Mesenchymal stem cell (in vitro differentiated cells and primary cell): ENCODE measurements around the gene SERPINA6.

Source experiments
- DNase-seq: peaks from one replicate; pipeline ENCODE4 v3.0.0-alpha.2; 2013
- H2AFZ ChIP-seq: one replicate; pipeline ENCODE4 v1.6.1; 2013; ENCODE audit warnings: low read depth, mild to moderate bottlenecking, control low read depth, inconsistent platforms, low read length, moderate library complexity
- H2AK5ac ChIP-seq: 2 replicates; pipeline ENCODE4 v1.6.1; 2013; ENCODE audit warnings: low read length, moderate library complexity, mild to moderate bottlenecking, inconsistent platforms; ENCODE audit not compliant: severe bottlenecking
- H2BK120ac ChIP-seq: one replicate; pipeline ENCODE4 v1.6.1; 2013; ENCODE audit warnings: low read depth, mild to moderate bottlenecking, inconsistent platforms, low read length, moderate library complexity
- H2BK12ac ChIP-seq, 2 experiments: one replicate each; pipeline ENCODE4 v1.6.1; 2013; ENCODE audit warnings: inconsistent platforms in 2 of 2, low read length in 2 of 2, mild to moderate bottlenecking in 2 of 2, moderate library complexity in 2 of 2, control low read depth in 1 of 2
- H2BK15ac ChIP-seq: one replicate; pipeline ENCODE4 v1.6.1; 2013; ENCODE audit warnings: mild to moderate bottlenecking, low read depth, inconsistent platforms; ENCODE audit not compliant: poor library complexity, severe bottlenecking
- H2BK5ac ChIP-seq: 2 replicates; pipeline ENCODE4 v1.6.1; 2013; ENCODE audit warnings: low read depth, mild to moderate bottlenecking, low read length, control low read depth, inconsistent platforms; ENCODE audit not compliant: poor library complexity, severe bottlenecking
- H3K14ac ChIP-seq, 2 experiments: one replicate each; pipeline ENCODE4 v1.6.1; 2013; ENCODE audit warnings: inconsistent platforms in 2 of 2, low read length in 2 of 2, control low read depth in 1 of 2, mild to moderate bottlenecking in 1 of 2, moderate library complexity in 1 of 2
- H3K18ac ChIP-seq, 2 experiments: one replicate each; pipeline ENCODE4 v1.6.1; 2013; ENCODE audit warnings: inconsistent platforms in 2 of 2, low read length in 2 of 2, control low read depth in 1 of 2, low read depth in 1 of 2, mild to moderate bottlenecking in 1 of 2
- H3K23ac ChIP-seq, 2 experiments: one replicate each; pipeline ENCODE4 v1.6.1; 2013; ENCODE audit warnings: inconsistent platforms in 2 of 2, low read length in 2 of 2, mild to moderate bottlenecking in 2 of 2, moderate library complexity in 2 of 2, control low read depth in 1 of 2
- H3K27ac ChIP-seq: 2 replicates; pipeline ENCODE4 v1.5.1; 2013; ENCODE audit warnings: mild to moderate bottlenecking, moderate library complexity, low read length, control low read depth, inconsistent platforms; ENCODE audit not compliant: poor library complexity, severe bottlenecking
- H3K27me3 ChIP-seq, 2 experiments: 2 replicates each; pipeline versions ENCODE4 v1.6.1 to v1.7.0; 2013; ENCODE audit warnings: low read length in 2 of 2, mild to moderate bottlenecking in 2 of 2, moderate library complexity in 2 of 2, control low read depth in 1 of 2, inconsistent platforms in 1 of 2; ENCODE audit not compliant: control insufficient read depth in 1 of 2, insufficient read depth in 1 of 2
- H3K36me3 ChIP-seq, 2 experiments: 2 replicates each; pipeline versions ENCODE4 v1.6.1 to v1.7.0; 2013; ENCODE audit warnings: low read length in 2 of 2, control low read depth in 1 of 2, inconsistent platforms in 1 of 2, low read depth in 1 of 2, mild to moderate bottlenecking in 1 of 2; ENCODE audit not compliant: insufficient read depth in 2 of 2, control insufficient read depth in 1 of 2
- H3K4ac ChIP-seq, 2 experiments: one replicate each; pipeline ENCODE4 v1.6.1; 2013; ENCODE audit warnings: inconsistent platforms in 2 of 2, low read length in 2 of 2, mild to moderate bottlenecking in 2 of 2, moderate library complexity in 2 of 2, control low read depth in 1 of 2, low read depth in 1 of 2
- H3K4me1 ChIP-seq: 2 replicates; pipeline ENCODE4 v1.6.1; 2013; ENCODE audit warnings: low read depth, low read length, control low read depth; ENCODE audit not compliant: control insufficient read depth, insufficient read depth
- H3K4me2 ChIP-seq: 2 replicates; pipeline ENCODE4 v1.6.1; 2013; ENCODE audit warnings: low read length, mild to moderate bottlenecking, inconsistent platforms; ENCODE audit not compliant: poor library complexity, severe bottlenecking
- H3K4me3 ChIP-seq, 2 experiments: 2 replicates each; pipeline versions ENCODE4 v1.5.1 to v1.7.0; 2013; ENCODE audit warnings: low read length in 2 of 2, mild to moderate bottlenecking in 2 of 2, control low read depth in 1 of 2, low read depth in 1 of 2; ENCODE audit not compliant: insufficient read depth in 1 of 2
- H3K79me1 ChIP-seq: replicated peaks from 2 replicates; pipeline ENCODE4 v1.6.1; 2013; ENCODE audit warnings: mild to moderate bottlenecking, control low read depth, low read length, inconsistent platforms; ENCODE audit not compliant: poor library complexity, severe bottlenecking
- H3K9ac ChIP-seq: 2 replicates; pipeline ENCODE4 v1.7.0; 2013; ENCODE audit warnings: mild to moderate bottlenecking, low read length, moderate library complexity
- H3K9me3 ChIP-seq: 2 replicates; pipeline ENCODE4 v1.7.0; 2013; ENCODE audit warnings: mild to moderate bottlenecking, low read length; ENCODE audit not compliant: control insufficient read depth
- H4K8ac ChIP-seq: one replicate; pipeline ENCODE4 v1.6.1; 2013; ENCODE audit warnings: inconsistent platforms, mild to moderate bottlenecking, low read length, moderate library complexity
- H4K91ac ChIP-seq: one replicate; pipeline ENCODE4 v1.6.1; 2013; ENCODE audit warnings: mild to moderate bottlenecking, low read length, inconsistent platforms
- WGBS: methylation state at CpG from one replicate; pipeline ENCODE4 v1.1.7; 2013; ENCODE audit warnings: mixed read lengths; 5-methylcytosine and 5-hydroxymethylcytosine counted together

Gene SERPINA6

DNA sequence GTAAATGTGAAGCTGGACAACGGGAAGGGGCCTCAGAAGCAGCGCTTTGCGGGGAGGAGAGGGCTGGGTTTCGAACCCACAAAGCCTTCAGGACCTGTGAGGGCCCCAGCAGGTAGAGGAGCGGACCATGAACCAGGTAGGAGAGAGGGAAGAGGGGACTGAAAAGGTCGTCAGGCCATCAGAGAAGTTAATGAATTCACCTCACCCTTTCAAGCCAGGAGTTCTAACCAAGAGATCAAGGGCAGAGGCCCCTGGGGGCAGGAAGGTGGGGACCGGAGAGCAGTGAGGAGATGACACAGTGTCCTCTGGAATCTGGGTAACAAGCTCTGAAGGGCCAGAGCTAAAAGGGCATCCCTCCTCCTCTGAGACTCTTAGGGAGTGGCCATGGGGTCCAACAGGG, 45.8 kb upstream of the SERPINA6 start:
- H2BK12ac ChIP-seq, result no peak overlapping the region
- no peak overlapping the region for H2BK15ac ChIP-seq
- H2AK5ac ChIP-seq, result no peak overlapping the region
- H3K27ac ChIP-seq, result no peak overlapping the region
- 79% methylated on average over 5 of the region's 7 CpGs for WGBS
- no peak overlapping the region for H2BK5ac ChIP-seq
- no peaks in the 10 kb centered on the region for H3K27me3 ChIP-seq
- no peak overlapping the region for H2AFZ ChIP-seq
- no peak overlapping the region for H3K4me2 ChIP-seq
- no peak overlapping the region for H3K9ac ChIP-seq
- no peak for DNase-seq
- no peaks in the 10 kb centered on the region for H3K36me3 ChIP-seq
- no peak overlapping the region for H3K14ac ChIP-seq
- no peak overlapping the region for H2BK120ac ChIP-seq
- H4K91ac ChIP-seq, result no peak overlapping the region
- H3K9me3 ChIP-seq, result no peaks in the 10 kb centered on the region
- no peak overlapping the region for H3K23ac ChIP-seq
- peaks cover 5% of the 10 kb centered on the region for H3K4me1 ChIP-seq
- no peak overlapping the region for H3K18ac ChIP-seq
- no peak overlapping the region for H3K4me3 ChIP-seq
- no peak overlapping the region for H4K8ac ChIP-seq
- no peaks in the 10 kb centered on the region for H3K79me1 ChIP-seq
- H3K4ac ChIP-seq, result no peak overlapping the region

DNA sequence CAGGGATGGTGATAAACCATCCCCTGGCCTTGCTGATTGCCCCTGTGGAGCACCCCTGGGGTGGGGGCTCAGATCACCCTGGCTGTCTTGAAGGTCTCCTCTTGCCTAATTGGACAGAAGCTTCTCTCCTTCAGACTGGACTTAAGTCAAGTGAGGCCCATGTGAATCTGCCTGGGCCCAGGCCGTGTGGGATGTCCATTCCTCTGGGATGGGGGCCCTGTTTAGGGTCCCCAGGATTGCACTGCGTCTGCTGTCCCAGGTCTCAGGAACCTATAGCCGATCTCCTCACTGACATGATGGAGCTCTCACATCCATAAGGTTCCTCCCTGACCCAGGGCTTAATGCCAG, 45.1 kb upstream of the SERPINA6 start:
- Histone ChIP-seq H3K4me3 (no peak overlapping the region), H3K4me1 (peaks cover 4% of the 10 kb centered on the region), H3K9me3 (no peaks in the 10 kb centered on the region), H4K91ac (no peak overlapping the region), H2BK15ac (no peak overlapping the region), H3K9ac (no peak overlapping the region), H4K8ac (no peak overlapping the region), H2BK12ac (no peak overlapping the region), H2AK5ac (no peak overlapping the region), H2BK120ac (no peak overlapping the region), H3K27me3 (no peaks in the 10 kb centered on the region), H3K18ac (no peak overlapping the region), H2BK5ac (no peak overlapping the region), H2AFZ (no peak overlapping the region), H3K4ac (no peak overlapping the region), H3K36me3 (no peaks in the 10 kb centered on the region), H3K79me1 (no peaks in the 10 kb centered on the region), H3K23ac (no peak overlapping the region), H3K14ac (no peak overlapping the region), H3K4me2 (no peak overlapping the region), H3K27ac (no peak overlapping the region)
- WGBS, result 67% methylated on average over 3 of the region's 3 CpGs
- no peak for DNase-seq

- Histone ChIP-seq H2BK5ac (no peak overlapping the region), H3K27me3 (no peaks in the 10 kb centered on the region), H3K23ac (no peak overlapping the region), H3K36me3 (no peaks in the 10 kb centered on the region), H3K4me3 (no peak overlapping the region), H3K9me3 (no peaks in the 10 kb centered on the region), H2BK12ac (no peak overlapping the region), H3K9ac (no peak overlapping the region), H3K27ac (no peak overlapping the region), H3K4me1 (peaks cover under 1% of the 10 kb centered on the region), H3K79me1 (no peaks in the 10 kb centered on the region), H2BK120ac (no peak overlapping the region), H3K14ac (no peak overlapping the region), H4K8ac (no peak overlapping the region), H3K18ac (no peak overlapping the region), H3K4me2 (no peak overlapping the region), H2AK5ac (no peak overlapping the region), H3K4ac (no peak overlapping the region), H2BK15ac (no peak overlapping the region), H2AFZ (no peak overlapping the region), H4K91ac (no peak overlapping the region)
- no peak for DNase-seq
- 74% methylated on average over 12 of the region's 12 CpGs for WGBS
Observed at GRCh38 chr14:94367347-94368242, 44.5 kb upstream of the SERPINA6 start.

DNA sequence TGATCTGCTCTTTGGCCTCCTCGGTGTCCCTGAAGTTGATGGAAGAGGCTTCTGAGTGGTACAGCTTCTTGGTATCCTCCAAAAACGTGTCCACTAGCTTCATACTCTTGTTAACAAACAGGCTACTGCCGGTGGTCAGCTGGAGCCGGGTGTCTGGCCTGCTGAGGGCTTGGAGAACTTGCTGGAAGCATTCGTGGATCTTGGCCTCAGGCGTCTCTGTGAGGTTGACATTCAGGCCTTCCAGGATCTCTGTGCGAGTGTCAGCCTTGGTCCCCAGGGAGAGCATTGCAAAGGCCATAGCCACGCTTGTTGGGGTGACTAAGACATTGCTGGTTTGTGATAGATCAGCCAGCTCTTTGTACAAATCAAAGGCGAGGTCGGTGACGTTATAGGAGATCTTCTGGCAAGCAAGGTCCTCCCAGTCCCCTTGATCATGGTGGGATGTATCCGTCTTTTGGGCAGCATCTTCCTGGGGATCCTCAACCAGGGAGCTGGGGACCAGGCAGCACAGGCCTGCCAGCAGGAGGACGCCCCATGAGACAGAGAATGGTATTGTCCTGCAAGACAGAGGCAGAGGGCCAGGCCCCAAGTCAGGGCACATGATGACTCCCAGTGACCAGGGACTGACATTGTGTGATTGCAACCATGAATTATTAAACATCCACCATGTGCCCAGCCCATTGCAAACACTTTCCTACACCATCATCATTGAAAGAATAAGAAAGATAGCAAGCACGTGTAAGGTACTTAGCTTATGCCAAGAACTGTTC, 43.2 kb upstream of the SERPINA6 start, which contains the start of gene SERPINA2:
Gene SERPINA2, minus strand, starts transcription at position 553 of the 770 bp plus-strand sequence.
- no peaks in the 10 kb centered on the region for H3K4me1 ChIP-seq
- H2AK5ac ChIP-seq, result no peak within 1 kb of the TSS
- no peaks in the 10 kb centered on the region for H3K9me3 ChIP-seq
- no peaks in the 10 kb centered on the region for H3K79me1 ChIP-seq
- H2BK120ac ChIP-seq, result no peak within 1 kb of the TSS
- no peak within 1 kb of the TSS for H3K14ac ChIP-seq
- H2BK15ac ChIP-seq, result no peak within 1 kb of the TSS
- no peak within 1 kb of the TSS for H3K18ac ChIP-seq
- no peak within 1 kb of the TSS for H2BK5ac ChIP-seq
- H3K36me3 ChIP-seq, result no peaks in the 10 kb centered on the region
- H2AFZ ChIP-seq, result no peak within 1 kb of the TSS
- no peak within 1 kb of the TSS for H2BK12ac ChIP-seq
- H4K8ac ChIP-seq, result no peak within 1 kb of the TSS
- no peak within 1 kb of the TSS for H3K4me3 ChIP-seq
- H3K4me2 ChIP-seq, result no peak within 1 kb of the TSS
- H4K91ac ChIP-seq, result no peak within 1 kb of the TSS
- DNase-seq, result no peak
- no peaks in the 10 kb centered on the region for H3K27me3 ChIP-seq
- no peak within 1 kb of the TSS for H3K4ac ChIP-seq
- no peak within 1 kb of the TSS for H3K23ac ChIP-seq
- 69% methylated on average over 14 of the region's 14 CpGs for WGBS
- H3K27ac ChIP-seq, result no peak within 1 kb of the TSS
- no peak within 1 kb of the TSS for H3K9ac ChIP-seq
